Left forelimb (tissue), 1 donor: ENCODE measurements around the gene RELA.

ENCODE experiments used
- DNase-seq: peaks from one replicate; pipeline ENCODE4 v3.0.0-alpha.2; 2018; ENCODE audit warnings: low spot score

Gene RELA

DNA sequence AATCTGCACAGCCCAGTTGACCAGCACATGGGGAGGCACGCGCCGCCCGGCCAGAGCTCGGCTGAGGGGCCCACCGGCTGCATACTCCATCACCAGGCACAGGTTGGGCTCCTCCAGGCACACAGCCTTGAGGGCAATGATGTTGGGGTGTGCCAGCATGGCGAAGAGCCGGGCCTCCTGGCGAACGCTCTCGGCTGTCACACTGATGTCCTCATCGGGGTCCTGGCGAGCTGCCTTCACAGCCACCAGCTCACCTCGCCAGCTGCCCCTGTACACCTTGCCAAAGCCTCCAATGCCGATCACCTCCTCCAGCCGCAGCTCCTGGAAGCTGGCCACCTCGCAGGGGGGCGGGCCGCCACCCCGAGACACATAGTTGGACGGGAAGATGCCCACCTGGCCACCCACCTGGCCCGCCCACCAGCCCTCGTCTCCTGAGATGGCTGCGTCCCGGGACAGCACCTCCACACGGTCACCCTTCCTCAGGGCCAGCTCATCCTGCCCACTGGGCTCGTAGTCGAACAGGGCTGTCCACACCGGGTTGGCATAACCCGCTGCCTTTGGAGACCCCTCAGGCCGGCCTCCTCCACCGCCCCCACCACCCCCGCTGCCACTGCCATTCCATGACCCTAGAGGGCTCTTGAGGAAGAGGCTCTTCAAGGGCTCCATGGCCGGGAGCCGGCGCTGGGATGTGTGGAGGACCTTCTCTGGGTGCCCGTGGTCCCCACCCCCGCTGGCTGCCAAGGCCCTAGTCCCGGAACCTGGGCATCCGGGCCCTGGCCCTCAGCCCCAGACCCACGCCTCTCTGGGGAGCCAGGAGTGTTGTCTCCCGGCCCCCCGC lies 49.4 kb downstream of the RELA start:
- DNase-seq: no peak

DNA sequence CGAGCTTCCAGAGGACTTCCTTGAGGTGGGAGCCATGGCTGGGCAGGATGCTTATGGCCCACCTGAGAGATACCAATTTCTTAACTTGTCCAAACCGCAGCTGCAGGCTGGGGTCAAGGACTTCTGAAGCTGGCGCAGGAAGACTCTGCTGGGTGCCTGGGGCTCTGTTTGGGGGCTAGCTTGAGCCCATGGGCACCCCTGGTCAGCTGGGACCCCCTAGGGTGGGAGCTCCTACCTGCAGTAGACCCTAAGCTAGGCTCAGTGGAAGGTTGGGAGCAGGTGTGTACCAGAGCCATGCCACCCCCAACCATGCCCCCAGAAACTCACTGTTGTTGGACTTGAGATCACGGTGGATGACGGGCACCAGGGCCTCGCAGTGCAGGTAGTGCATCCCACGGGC lies 50.0 kb downstream of the RELA start:
- DNase-seq: no peak

DNA sequence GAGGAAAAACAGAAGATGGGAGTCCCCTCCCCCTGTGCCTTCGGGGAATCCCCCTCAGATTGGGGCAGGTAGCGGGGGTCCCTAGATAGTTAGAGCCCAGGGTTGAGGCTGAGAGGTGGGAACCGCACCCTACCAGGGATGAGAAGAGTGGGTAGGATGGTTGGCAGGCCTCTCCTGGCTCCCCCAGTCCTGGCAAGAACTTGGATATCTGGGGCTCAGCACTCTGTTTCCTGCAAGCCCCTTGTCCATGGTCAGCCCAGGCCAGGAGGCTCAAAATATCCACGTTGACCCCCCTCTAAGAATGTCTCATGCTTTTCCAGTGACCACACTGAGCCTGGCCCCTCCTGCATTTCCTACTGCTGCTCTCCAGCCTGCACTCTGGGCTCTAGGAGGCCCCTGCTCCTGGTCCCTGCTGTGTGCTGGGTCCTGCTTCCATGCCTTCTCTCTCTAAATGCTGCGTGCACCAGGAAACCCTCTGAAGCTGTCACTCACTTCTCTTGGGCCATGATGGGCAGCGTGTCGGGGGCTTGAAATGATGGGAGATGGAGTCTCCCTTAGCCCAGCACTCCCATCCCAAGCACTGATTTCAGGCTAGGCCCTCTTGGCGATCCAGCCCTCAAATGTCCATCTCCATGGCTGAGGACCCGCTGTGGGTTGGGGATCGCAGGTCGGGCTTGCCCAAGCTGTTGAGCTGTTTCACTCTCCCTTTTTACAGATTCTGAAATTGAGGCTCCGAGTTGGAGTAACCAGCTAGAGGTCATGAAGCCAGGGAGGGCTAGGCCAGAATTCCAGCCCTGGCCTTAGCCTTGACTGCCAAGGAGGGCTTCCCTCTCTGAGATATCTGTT lies 50.7 kb downstream of the RELA start:
- DNase-seq: no peak

DNA sequence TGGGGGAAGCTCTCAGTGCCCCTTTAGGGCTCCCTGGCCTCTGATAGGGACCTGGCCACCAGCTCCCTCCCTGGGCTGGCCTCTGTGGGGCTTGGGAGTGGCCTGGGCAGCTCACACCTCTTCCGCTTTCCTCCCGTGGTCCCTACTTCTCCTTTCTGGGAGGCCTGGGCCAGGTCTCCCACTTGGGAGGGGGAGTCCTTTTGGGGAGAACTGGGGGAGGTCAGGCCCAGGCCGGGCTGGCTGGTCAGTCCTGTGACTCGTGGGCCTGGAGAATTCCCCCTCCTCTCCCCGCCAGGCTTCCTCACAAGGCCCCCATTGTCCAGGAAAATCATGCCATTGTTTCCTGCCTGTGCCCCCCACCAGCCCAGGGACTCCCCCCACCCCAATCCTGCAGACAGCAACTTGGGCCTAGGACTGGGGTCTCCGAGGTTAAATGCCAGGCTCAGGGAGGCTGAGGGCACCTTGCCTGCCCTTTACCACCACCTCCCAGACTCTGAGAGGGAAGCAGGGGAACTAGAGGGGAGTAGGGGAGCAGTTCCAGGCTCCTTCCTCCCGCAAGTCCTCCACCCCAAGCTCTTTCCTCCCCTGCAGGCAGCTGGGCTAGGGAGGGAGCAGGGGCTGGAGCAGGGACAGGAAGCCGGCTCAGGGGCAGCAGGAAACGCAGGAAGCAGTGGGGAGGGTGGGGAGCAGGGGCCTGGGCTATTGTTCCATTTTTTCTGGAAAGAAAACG lies 51.5 kb downstream of the RELA start:
- DNase-seq: no peak

DNA sequence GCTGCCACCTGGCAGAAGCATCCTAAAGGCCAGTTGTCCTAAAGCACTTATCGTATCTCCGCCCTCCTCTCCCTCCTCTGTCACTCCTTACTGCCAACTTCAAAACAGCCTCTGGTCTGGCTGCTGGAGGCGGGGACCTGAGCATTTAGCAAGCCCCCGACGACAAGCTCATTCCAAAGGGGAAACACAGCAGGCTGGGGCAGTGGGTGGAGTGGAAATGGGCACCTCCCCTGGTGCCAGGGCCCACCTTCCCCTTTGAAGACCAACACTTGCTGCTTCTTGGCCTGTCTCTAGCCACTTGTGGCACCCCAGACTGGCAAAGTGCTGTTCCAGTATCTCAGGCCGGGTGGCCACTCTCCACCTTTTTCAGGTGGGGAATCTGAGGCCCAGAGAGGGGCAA lies 52.3 kb downstream of the RELA start:
- no peak for DNase-seq

DNA sequence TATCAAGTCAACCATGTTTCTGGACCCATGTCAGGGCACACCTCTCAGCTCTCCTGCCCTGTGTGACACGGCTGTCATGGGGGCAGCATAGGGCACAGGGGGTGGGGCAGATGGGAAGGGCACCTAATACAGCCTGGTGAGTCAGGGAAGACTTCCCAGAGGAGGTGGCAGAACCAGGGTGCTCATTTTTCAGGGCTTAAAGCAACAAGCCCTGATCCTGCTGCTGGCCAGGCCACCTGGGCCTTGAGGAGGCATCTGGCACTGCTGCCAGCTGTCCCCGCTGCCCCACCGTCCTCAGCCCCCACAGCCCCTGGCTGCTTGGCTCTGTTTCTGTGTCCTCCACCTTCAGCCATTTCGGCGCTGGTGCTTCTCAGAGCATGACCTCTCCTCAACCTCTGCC lies 53.1 kb downstream of the RELA start:
- DNase-seq: no peak

DNA sequence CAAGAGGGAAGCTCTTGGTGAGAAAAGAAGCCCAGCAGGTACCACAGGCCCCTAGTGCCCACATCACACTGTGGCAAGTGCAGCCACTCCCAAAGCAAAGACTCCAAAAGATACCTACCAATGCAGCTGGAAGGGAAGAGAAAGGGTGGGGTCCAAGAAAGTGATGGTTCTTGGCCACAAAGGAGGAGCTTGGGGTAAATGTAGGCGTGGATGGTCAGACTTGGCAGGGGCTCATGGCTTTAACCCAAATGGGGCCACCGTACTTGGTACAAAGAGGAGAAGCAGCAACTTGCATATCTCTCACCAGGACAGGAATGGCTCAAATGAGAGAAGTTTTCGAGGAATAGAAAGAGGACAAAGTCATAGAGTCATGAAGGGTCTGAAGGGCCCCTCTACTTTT lies 53.5 kb downstream of the RELA start:
- no peak for DNase-seq

DNA sequence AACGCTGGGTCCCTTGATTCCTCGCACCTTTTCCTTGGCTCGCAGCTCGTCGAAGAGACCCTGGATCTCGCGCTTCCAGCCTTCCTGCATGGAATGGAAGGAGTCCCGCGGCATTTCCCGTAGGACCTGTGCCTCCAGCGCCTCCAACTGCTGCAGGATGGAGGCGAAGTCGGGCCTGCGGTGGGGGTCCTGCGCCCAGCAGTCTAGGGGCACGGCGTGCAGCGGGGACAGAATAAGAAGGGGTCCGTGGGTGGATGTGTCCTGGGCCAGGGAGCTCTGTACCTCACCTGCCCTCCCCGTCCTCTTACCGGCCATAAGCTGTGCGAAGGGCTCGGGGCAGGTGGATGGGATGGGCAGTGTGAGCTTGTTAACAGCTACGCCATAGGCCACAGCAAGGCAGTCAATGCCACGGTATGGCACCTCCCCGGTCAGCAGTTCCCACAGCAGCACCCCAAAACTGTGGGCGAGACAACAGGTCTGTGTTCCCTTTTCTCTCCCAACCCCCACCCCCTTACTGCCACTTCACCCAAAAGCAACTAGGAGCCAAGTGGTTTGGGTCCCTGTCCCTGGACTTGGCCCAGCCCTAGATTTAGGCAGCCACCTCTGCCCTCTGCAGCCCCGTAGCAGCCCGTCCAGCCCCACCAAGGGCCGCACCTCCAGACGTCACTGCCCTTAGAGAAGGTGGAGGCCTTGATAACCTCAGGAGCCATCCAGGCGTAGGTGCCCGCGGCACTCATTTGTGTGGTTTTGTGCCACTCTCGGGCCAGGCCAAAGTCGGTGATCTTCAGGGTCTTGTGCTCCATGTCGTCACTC lies 54.9 kb downstream of the RELA start:
- no peak for DNase-seq

DNA sequence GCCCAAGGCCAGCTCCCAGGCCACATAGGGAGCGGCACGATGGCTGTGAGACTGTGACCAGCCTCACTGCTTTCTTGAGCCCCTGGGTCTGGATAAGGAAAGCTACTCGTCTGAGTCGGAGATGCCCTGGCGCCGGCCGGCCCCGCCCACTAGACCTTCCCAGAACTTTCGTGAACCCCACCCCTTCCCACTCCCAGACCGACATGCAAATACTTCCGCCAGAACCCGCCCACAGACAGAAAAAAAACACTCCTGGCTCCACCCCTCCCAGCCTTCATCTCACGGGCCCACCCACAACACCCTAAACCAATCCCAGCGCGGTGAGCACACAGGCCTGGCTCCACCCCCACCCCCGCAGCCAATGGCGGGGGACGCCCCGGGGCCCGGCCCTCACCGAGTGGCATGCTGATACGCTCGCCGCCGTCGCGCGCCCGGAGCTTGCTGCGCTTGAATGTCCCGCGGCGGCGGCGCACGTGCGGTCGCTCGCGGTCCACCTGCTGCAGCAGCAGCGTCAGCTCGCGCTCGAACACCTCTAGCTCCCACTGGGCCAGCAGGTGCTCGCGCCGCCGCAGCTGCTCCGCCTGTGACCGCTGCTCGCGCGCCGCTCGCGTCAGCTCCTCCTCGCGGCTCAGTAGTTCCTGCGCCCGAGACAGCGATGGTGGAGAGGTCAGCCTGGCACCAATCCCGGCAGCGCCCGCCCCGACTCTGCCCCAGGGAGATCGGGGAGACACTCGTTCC lies 55.7 kb downstream of the RELA start:
- DNase-seq: peak; percentile 95

DNA sequence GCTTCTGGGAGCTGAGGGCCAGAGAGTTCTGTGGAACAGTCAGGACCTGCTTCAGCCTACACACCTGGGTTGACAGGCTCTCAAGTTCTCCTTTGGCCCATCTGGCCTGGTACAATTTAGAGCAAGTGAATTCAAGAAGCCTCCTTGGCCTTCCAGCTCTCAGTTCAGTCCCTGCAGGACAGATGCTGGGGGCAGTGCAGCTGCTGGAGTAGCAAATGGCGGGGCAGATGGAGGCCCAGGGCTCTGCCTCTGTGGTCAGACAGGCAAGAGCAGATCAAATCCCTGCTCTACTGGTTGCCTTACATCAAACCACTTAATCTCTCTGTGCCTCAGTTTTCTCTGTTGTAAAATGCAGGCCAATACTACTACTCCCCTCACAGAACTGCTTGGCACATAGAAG lies 58.5 kb downstream of the RELA start:
- DNase-seq: no peak
